Measurements from ENCODE around the gene UBR2.
A peak's percentile ranks its signal among the peaks of the same experiment; 100 is the strongest.
"Not testable (repeated sequence)": the region's sequence is repeated elsewhere in the genome, so short reads cannot be mapped to it uniquely, and the experiment has no call there.

The UBR2 gene

GRCh38 chr6:42555477-42556457 is 8.1 kb upstream of the UBR2 start:
- no peak overlapping the region for H3K4me3 ChIP-seq
- no peak overlapping the region for H3K27ac ChIP-seq
- no peak for DNase-seq (ENCODE audit: low spot score)
- no peak for TF ChIP-seq CTCF (IDR thresholded peaks at IDR 0.05)

- no peak for TF ChIP-seq CTCF (IDR thresholded peaks at IDR 0.05)
Measured at GRCh38 chr6:42556462-42556861, 7.4 kb upstream of the UBR2 start.

GRCh38 chr6:42559276-42559675 is 4.6 kb upstream of the UBR2 start:
- DNase-seq (ENCODE audit: low spot score); H3K27ac ChIP-seq; H3K4me3 ChIP-seq: not testable (repeated sequence)

More at GRCh38 chr6:42556462-42556861, 7.4 kb upstream of the UBR2 start:
- H3K4me3 ChIP-seq: no peak overlapping the region
- no peak for DNase-seq (ENCODE audit: low spot score)
- H3K27ac ChIP-seq: no peak overlapping the region

GRCh38 chr6:42561986-42562385 is 1.8 kb upstream of the UBR2 start:
- no peak for DNase-seq (ENCODE audit: low spot score)
- TF ChIP-seq CTCF (IDR thresholded peaks at IDR 0.05): no peak

GRCh38 chr6:42562788-42563405 is 932 bp upstream of the UBR2 start:
- no peak overlapping the region for H3K4me3 ChIP-seq
- no peak overlapping the region for H3K27ac ChIP-seq
- no peak for TF ChIP-seq CTCF (IDR thresholded peaks at IDR 0.05)
- DNase-seq (ENCODE audit: low spot score): no peak

More at GRCh38 chr6:42561986-42562385, 1.8 kb upstream of the UBR2 start:
- Histone ChIP-seq H3K27ac (no peak overlapping the region), H3K4me3 (no peak overlapping the region)

GRCh38 chr6:42564506-42564825 is 637 bp downstream of the UBR2 start:
- H3K27ac ChIP-seq: peak overlapping the region; percentile 98 to 99
- H3K4me3 ChIP-seq: peak overlapping the region; percentile 90
- DNase-seq (ENCODE audit: low spot score): no peak
- TF ChIP-seq CTCF (IDR thresholded peaks at IDR 0.05): no peak

- no peak for DNase-seq (ENCODE audit: low spot score)
- no peak for TF ChIP-seq CTCF (IDR thresholded peaks at IDR 0.05)
- H3K27ac ChIP-seq: peak overlapping the region; percentile 98 to 99
- H3K4me3 ChIP-seq: peak overlapping the region; percentile 90
Measured at GRCh38 chr6:42565823-42566613, 2.2 kb downstream of the UBR2 start.

All from coronary artery (tissue), 2 donors.